Measurements from ENCODE around the gene CNTN5. TPM values are rescaled to one million over a fixed set of nuclear protein-coding genes. Genes with fewer than 3 reads are reported as not detected.

CNTN5 gene
- total RNA-seq, 2 donors from 2014 or later, result not detected

GRCh38 chr11:99545616-99546015 lies 524.9 kb downstream of the CNTN5 start:
- ATAC-seq, result no peak
- H3K27me3 Mint-ChIP-seq, result no peaks in the 10 kb centered on the region

GRCh38 chr11:99548264-99548663 lies 527.5 kb downstream of the CNTN5 start:
- Mint-ChIP-seq H3K4me3 (no peak overlapping the region), H3K27ac (no peak overlapping the region), H3K36me3 (peaks cover 4% of the 10 kb centered on the region), H3K9me3 (peaks cover 20% of the 10 kb centered on the region), H3K27me3 (no peaks in the 10 kb centered on the region), H3K4me1 (ENCODE audit: low read depth in 2 of 2) (no peaks in the 10 kb centered on the region)
- ATAC-seq, result no peak
- DNase-seq (ENCODE audit: low spot score), result no peak

More at GRCh38 chr11:99545616-99546015, 524.9 kb downstream of the CNTN5 start:
- H3K27ac Mint-ChIP-seq, result no peak overlapping the region
- peaks cover 4% of the 10 kb centered on the region for H3K36me3 Mint-ChIP-seq
- H3K4me3 Mint-ChIP-seq, result no peak overlapping the region
- no peak for DNase-seq (ENCODE audit: low spot score)
- no peaks in the 10 kb centered on the region for H3K4me1 Mint-ChIP-seq (ENCODE audit: low read depth in 2 of 2)
- peaks cover 19% of the 10 kb centered on the region for H3K9me3 Mint-ChIP-seq

- no peak for DNase-seq (ENCODE audit: low spot score)
- Mint-ChIP-seq H3K4me3 (no peak overlapping the region), H3K27me3 (no peaks in the 10 kb centered on the region), H3K4me1 (ENCODE audit: low read depth in 2 of 2) (no peaks in the 10 kb centered on the region), H3K36me3 (no peaks in the 10 kb centered on the region), H3K27ac (no peak overlapping the region), H3K9me3 (peaks cover 12% of the 10 kb centered on the region)
- no peak for ATAC-seq
These were observed 533.6 kb downstream of the CNTN5 start for GRCh38 chr11:99554232-99554903.

- Mint-ChIP-seq H3K27ac (no peak overlapping the region), H3K4me1 (ENCODE audit: low read depth in 2 of 2) (no peaks in the 10 kb centered on the region), H3K27me3 (no peaks in the 10 kb centered on the region), H3K4me3 (no peak overlapping the region), H3K9me3 (peaks cover 13% of the 10 kb centered on the region), H3K36me3 (no peaks in the 10 kb centered on the region)
- no peak for ATAC-seq
- no peak for DNase-seq (ENCODE audit: low spot score)
These were observed 534.7 kb downstream of the CNTN5 start for GRCh38 chr11:99555486-99555885.

GRCh38 chr11:99565333-99565732 lies 544.6 kb downstream of the CNTN5 start:
- Mint-ChIP-seq H3K9me3 (peaks cover 16% of the 10 kb centered on the region), H3K27me3 (no peaks in the 10 kb centered on the region), H3K4me1 (ENCODE audit: low read depth in 2 of 2) (no peaks in the 10 kb centered on the region), H3K27ac (no peak overlapping the region), H3K36me3 (no peaks in the 10 kb centered on the region), H3K4me3 (no peak overlapping the region)
- no peak for DNase-seq (ENCODE audit: low spot score)
- ATAC-seq, result no peak

- Mint-ChIP-seq H3K36me3 (no peaks in the 10 kb centered on the region), H3K27ac (no peak overlapping the region), H3K27me3 (no peaks in the 10 kb centered on the region), H3K4me1 (ENCODE audit: low read depth in 2 of 2) (no peaks in the 10 kb centered on the region), H3K9me3 (peaks cover 14% of the 10 kb centered on the region), H3K4me3 (no peak overlapping the region)
- no peak for DNase-seq (ENCODE audit: low spot score)
- ATAC-seq, result no peak
These were observed 546.7 kb downstream of the CNTN5 start for GRCh38 chr11:99567334-99567956.

GRCh38 chr11:99568808-99569207 lies 548.1 kb downstream of the CNTN5 start:
- Mint-ChIP-seq H3K27ac (no peak overlapping the region), H3K4me3 (no peak overlapping the region), H3K9me3 (peaks cover 14% of the 10 kb centered on the region)

GRCh38 chr11:99571094-99571493 lies 550.3 kb downstream of the CNTN5 start:
- no peak overlapping the region for H3K27ac Mint-ChIP-seq
- H3K27me3 Mint-ChIP-seq, result no peaks in the 10 kb centered on the region
- ATAC-seq (no peak), DNase-seq (ENCODE audit: low spot score) (no peak)
- H3K9me3 Mint-ChIP-seq, result peaks cover 24% of the 10 kb centered on the region
- peaks cover 6% of the 10 kb centered on the region for H3K36me3 Mint-ChIP-seq
- no peaks in the 10 kb centered on the region for H3K4me1 Mint-ChIP-seq (ENCODE audit: low read depth in 2 of 2)
- no peak overlapping the region for H3K4me3 Mint-ChIP-seq

More at GRCh38 chr11:99568808-99569207, 548.1 kb downstream of the CNTN5 start:
- no peaks in the 10 kb centered on the region for H3K27me3 Mint-ChIP-seq
- ATAC-seq (no peak), DNase-seq (ENCODE audit: low spot score) (no peak)
- H3K4me1 Mint-ChIP-seq (ENCODE audit: low read depth in 2 of 2), result no peaks in the 10 kb centered on the region
- no peaks in the 10 kb centered on the region for H3K36me3 Mint-ChIP-seq

GRCh38 chr11:99584830-99585229 lies 564.1 kb downstream of the CNTN5 start:
- H3K27ac Mint-ChIP-seq, result no peak overlapping the region
- peaks cover 9% of the 10 kb centered on the region for H3K36me3 Mint-ChIP-seq
- H3K27me3 Mint-ChIP-seq, result no peaks in the 10 kb centered on the region
- ATAC-seq (no peak), DNase-seq (ENCODE audit: low spot score) (no peak)
- H3K9me3 Mint-ChIP-seq, result peaks cover 26% of the 10 kb centered on the region
- H3K4me1 Mint-ChIP-seq (ENCODE audit: low read depth in 2 of 2), result no peaks in the 10 kb centered on the region
- no peak overlapping the region for H3K4me3 Mint-ChIP-seq

- no peak overlapping the region for H3K27ac Mint-ChIP-seq
- H3K4me1 Mint-ChIP-seq (ENCODE audit: low read depth in 2 of 2), result no peaks in the 10 kb centered on the region
- ATAC-seq, result no peak
- no peak overlapping the region for H3K4me3 Mint-ChIP-seq
- peaks cover 12% of the 10 kb centered on the region for H3K36me3 Mint-ChIP-seq
- H3K9me3 Mint-ChIP-seq, result peaks cover 31% of the 10 kb centered on the region
- no peaks in the 10 kb centered on the region for H3K27me3 Mint-ChIP-seq
- no peak for DNase-seq (ENCODE audit: low spot score)
These were observed 564.9 kb downstream of the CNTN5 start for GRCh38 chr11:99585606-99586005.

- ATAC-seq (no peak), DNase-seq (ENCODE audit: low spot score) (no peak)
- Mint-ChIP-seq H3K4me3 (no peak overlapping the region), H3K9me3 (peaks cover 36% of the 10 kb centered on the region), H3K36me3 (peaks cover 5% of the 10 kb centered on the region), H3K27me3 (no peaks in the 10 kb centered on the region), H3K4me1 (ENCODE audit: low read depth in 2 of 2) (no peaks in the 10 kb centered on the region), H3K27ac (no peak overlapping the region)
These were observed 569.0 kb downstream of the CNTN5 start for GRCh38 chr11:99589771-99590170.

GRCh38 chr11:99592266-99592665 lies 571.5 kb downstream of the CNTN5 start:
- Mint-ChIP-seq H3K27ac (no peak overlapping the region), H3K4me3 (no peak overlapping the region), H3K9me3 (peaks cover 29% of the 10 kb centered on the region), H3K36me3 (peaks cover 5% of the 10 kb centered on the region), H3K4me1 (ENCODE audit: low read depth in 2 of 2) (no peaks in the 10 kb centered on the region), H3K27me3 (no peaks in the 10 kb centered on the region)
- ATAC-seq, result no peak
- no peak for DNase-seq (ENCODE audit: low spot score)

- H3K9me3 Mint-ChIP-seq, result peaks cover 25% of the 10 kb centered on the region
- no peak for DNase-seq (ENCODE audit: low spot score)
- no peak overlapping the region for H3K27ac Mint-ChIP-seq
- peaks cover 5% of the 10 kb centered on the region for H3K36me3 Mint-ChIP-seq
- H3K4me1 Mint-ChIP-seq (ENCODE audit: low read depth in 2 of 2), result no peaks in the 10 kb centered on the region
- no peak for ATAC-seq
- no peak overlapping the region for H3K4me3 Mint-ChIP-seq
- H3K27me3 Mint-ChIP-seq, result no peaks in the 10 kb centered on the region
These were observed 572.4 kb downstream of the CNTN5 start for GRCh38 chr11:99593197-99593596.

- H3K27ac Mint-ChIP-seq, result no peak overlapping the region
- ATAC-seq (no peak), DNase-seq (ENCODE audit: low spot score) (no peak)
- no peak overlapping the region for H3K4me3 Mint-ChIP-seq
- peaks cover 9% of the 10 kb centered on the region for H3K36me3 Mint-ChIP-seq
- H3K9me3 Mint-ChIP-seq, result peaks cover 8% of the 10 kb centered on the region
- no peaks in the 10 kb centered on the region for H3K27me3 Mint-ChIP-seq
- H3K4me1 Mint-ChIP-seq (ENCODE audit: low read depth in 2 of 2), result no peaks in the 10 kb centered on the region
These were observed 580.4 kb downstream of the CNTN5 start for GRCh38 chr11:99601179-99601578.

Data from natural killer cell treated with Interleukin-12 subunit alpha and Interleukin-12 subunit beta and Interleukin-15 and Interleukin-18, amount 100 ng/mL, for 72 hours (primary cell).